Measurements from ENCODE around the gene PLXDC1. TPM values are rescaled to one million over a fixed set of nuclear protein-coding genes. Genes with fewer than 3 reads are reported as not detected.

PLXDC1 gene
- total and polyA plus RNA-seq, 2 experiments from 2014 or later: 0.28 to 0.91 TPM

- H3K27me3 Mint-ChIP-seq (ENCODE audit: insufficient read depth, low read depth, poor library complexity): peaks cover 3% of the 10 kb centered on the region
- Histone ChIP-seq H3F3A (replicated peaks; ENCODE audit: low read depth) (no peaks in the 10 kb centered on the region), H3K27ac (ENCODE audit: low read depth) (no peak overlapping the region), H3K4me1 (ENCODE audit: insufficient read depth) (0 out of 2 replicates have a peak, but pooled peaks cover 3% of the 10 kb centered on the region), H4K20me1 (replicated peaks; ENCODE audit: insufficient read depth) (no peaks in the 10 kb centered on the region), H3K4me3 (no peak overlapping the region), H2AFZ (no peak overlapping the region), H3K4me2 (no peak overlapping the region), H3K79me2 (replicated peaks; ENCODE audit: insufficient read depth) (no peaks in the 10 kb centered on the region), H3K36me3 (ENCODE audit: insufficient read depth) (no peaks in the 10 kb centered on the region), H3K27me3 (ENCODE audit: insufficient read depth) (no peaks in the 10 kb centered on the region), H3K9me2 (ENCODE audit: insufficient read depth) (no peaks in the 10 kb centered on the region)
- H3K4me3 Mint-ChIP-seq: no peak overlapping the region
- no peak overlapping the region for H3K27ac Mint-ChIP-seq
- no peak for TF ChIP-seq EZH2phosphoT487 (IDR thresholded peaks at IDR 0.05; ENCODE audit: unreplicated experiment)
- no peak for DNase-seq (ENCODE audit: low spot score)
- H3K4me1 Mint-ChIP-seq: peaks cover 14% of the 10 kb centered on the region; the same call in 2 of the 3 replicates
- no peaks in the 10 kb centered on the region for H3K36me3 Mint-ChIP-seq (ENCODE audit: low read depth)
- no peaks in the 10 kb centered on the region for H3K9me3 Mint-ChIP-seq
- no peak for ATAC-seq
Measured at GRCh38 chr17:39073916-39074315, 77.5 kb downstream of the PLXDC1 start.

- Histone ChIP-seq H2AFZ (no peak overlapping the region), H3K36me3 (ENCODE audit: insufficient read depth) (no peaks in the 10 kb centered on the region), H4K20me1 (replicated peaks; ENCODE audit: insufficient read depth) (no peaks in the 10 kb centered on the region), H3K9me2 (ENCODE audit: insufficient read depth) (no peaks in the 10 kb centered on the region), H3K27ac (ENCODE audit: low read depth) (no peak overlapping the region), H3K4me2 (no peak overlapping the region), H3F3A (replicated peaks; ENCODE audit: low read depth) (no peaks in the 10 kb centered on the region), H3K4me1 (ENCODE audit: insufficient read depth) (0 out of 2 replicates have a peak, but pooled peaks cover 3% of the 10 kb centered on the region), H3K79me2 (replicated peaks; ENCODE audit: insufficient read depth) (no peaks in the 10 kb centered on the region), H3K4me3 (no peak overlapping the region), H3K27me3 (ENCODE audit: insufficient read depth) (no peaks in the 10 kb centered on the region)
- H3K9me3 Mint-ChIP-seq: no peaks in the 10 kb centered on the region
- H3K4me3 Mint-ChIP-seq: no peak overlapping the region
- ATAC-seq: no peak
- no peak overlapping the region for H3K27ac Mint-ChIP-seq
- H3K27me3 Mint-ChIP-seq (ENCODE audit: insufficient read depth, low read depth, poor library complexity): peaks cover 3% of the 10 kb centered on the region
- H3K36me3 Mint-ChIP-seq (ENCODE audit: low read depth): no peaks in the 10 kb centered on the region
- peaks cover 14% of the 10 kb centered on the region; the same call in 2 of the 3 replicates for H3K4me1 Mint-ChIP-seq
- DNase-seq (ENCODE audit: low spot score): no peak
- TF ChIP-seq EZH2 (IDR thresholded peaks at IDR 0.05; ENCODE audit: low read depth, unreplicated experiment) (no peak), EZH2phosphoT487 (IDR thresholded peaks at IDR 0.05; ENCODE audit: unreplicated experiment) (no peak), ZNF331 (CRISPR knock-in tag; IDR thresholded peaks at IDR 0.05; ENCODE audit: low read depth) (no peak), ZNF462 (CRISPR knock-in tag; IDR thresholded peaks at IDR 0.05) (no peak), NANOG (IDR thresholded peaks at IDR 0.05; ENCODE audit: borderline replicate concordance) (no peak), REST (IDR thresholded peaks at IDR 0.05; ENCODE audit: unreplicated experiment) (no peak), ZNF114 (CRISPR knock-in tag; IDR thresholded peaks at IDR 0.05) (no peak), POLR2AphosphoS5 (IDR thresholded peaks at IDR 0.05; ENCODE audit: low read depth) (no peak), STAT1 (IDR thresholded peaks at IDR 0.05; ENCODE audit: unreplicated experiment) (no peak), ETS1 (IDR thresholded peaks at IDR 0.05) (no peak), CREB1 (CRISPR knock-in tag; IDR thresholded peaks at IDR 0.05; ENCODE audit: low read depth) (no peak)
Measured at GRCh38 chr17:39073353-39073752, 78.1 kb downstream of the PLXDC1 start.
